Coronary artery (tissue), 2 donors: ENCODE data around the gene JMJD7.

Experiments used
- DNase-seq: peaks from one replicate; pipeline ENCODE4 v3.0.0-alpha.2; 2017; ENCODE audit warnings: low spot score
- H3K27ac ChIP-seq, 2 donors: fragments of 200-600 bp; sonication (generic); one replicate each; pipeline ENCODE4 v1.5.1; 2016 to 2019
- H3K4me3 ChIP-seq: fragments of 200-600 bp; sonication (generic); 2 replicates; pipeline ENCODE4 v1.5.1; 2016; ENCODE audit warnings: mild to moderate bottlenecking, moderate library complexity
- TF ChIP-seq, protein P1 (sequence below): fragments of 200-600 bp; sonication (generic); IDR thresholded peaks from one replicate; pipeline ENCODE4 v1.5.1; 2019; ENCODE audit warnings: antibody characterized with exemption

The JMJD7 gene

DNA sequence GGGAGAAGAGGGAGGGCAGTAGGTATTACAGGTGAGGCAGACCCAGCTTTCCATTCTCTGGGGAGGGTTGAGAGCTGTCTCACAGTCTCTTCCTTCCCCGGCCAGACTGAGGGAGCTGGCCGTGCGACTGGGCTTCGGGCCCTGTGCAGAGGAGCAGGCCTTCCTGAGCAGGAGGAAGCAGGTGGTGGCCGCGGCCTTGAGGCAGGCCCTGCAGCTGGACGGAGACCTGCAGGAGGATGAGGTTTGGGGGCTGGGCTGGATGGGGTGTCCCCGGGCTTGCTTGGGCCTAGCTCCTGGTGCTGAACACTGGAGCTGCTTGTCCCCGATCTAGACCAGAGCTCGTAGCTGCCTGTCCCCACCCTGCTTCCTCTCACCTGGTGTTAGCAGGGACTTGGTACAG, 15.7 kb downstream of the JMJD7 start:
- Histone ChIP-seq H3K27ac (no peak overlapping the region), H3K4me3 (no peak overlapping the region)
- TF ChIP-seq, protein P1, sequence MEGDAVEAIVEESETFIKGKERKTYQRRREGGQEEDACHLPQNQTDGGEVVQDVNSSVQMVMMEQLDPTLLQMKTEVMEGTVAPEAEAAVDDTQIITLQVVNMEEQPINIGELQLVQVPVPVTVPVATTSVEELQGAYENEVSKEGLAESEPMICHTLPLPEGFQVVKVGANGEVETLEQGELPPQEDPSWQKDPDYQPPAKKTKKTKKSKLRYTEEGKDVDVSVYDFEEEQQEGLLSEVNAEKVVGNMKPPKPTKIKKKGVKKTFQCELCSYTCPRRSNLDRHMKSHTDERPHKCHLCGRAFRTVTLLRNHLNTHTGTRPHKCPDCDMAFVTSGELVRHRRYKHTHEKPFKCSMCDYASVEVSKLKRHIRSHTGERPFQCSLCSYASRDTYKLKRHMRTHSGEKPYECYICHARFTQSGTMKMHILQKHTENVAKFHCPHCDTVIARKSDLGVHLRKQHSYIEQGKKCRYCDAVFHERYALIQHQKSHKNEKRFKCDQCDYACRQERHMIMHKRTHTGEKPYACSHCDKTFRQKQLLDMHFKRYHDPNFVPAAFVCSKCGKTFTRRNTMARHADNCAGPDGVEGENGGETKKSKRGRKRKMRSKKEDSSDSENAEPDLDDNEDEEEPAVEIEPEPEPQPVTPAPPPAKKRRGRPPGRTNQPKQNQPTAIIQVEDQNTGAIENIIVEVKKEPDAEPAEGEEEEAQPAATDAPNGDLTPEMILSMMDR, result no peak
- DNase-seq, result no peak

DNA sequence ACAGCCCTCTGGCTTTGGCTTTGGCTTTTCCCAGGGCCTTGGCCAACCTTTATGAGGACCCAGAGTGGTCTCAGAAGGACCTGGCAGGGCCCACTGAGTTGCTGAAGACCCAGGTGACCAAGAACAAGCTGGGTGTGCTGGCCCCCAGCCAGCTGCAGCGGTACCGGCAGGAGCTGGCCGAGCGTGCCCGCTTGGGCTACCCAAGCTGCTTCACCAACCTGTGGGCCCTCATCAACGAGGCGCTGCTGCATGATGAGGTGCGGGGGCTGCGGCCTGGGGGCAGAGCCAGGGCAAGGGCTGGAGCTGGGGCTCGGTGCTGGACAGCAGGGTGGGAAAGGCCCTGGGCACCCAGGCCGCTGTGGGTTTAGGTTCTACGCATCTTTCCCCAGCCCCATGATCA, 16.9 kb downstream of the JMJD7 start:
- Histone ChIP-seq H3K4me3 (no peak overlapping the region), H3K27ac (no peak overlapping the region)
- TF ChIP-seq, protein P1, result no peak
- DNase-seq, result no peak

DNA sequence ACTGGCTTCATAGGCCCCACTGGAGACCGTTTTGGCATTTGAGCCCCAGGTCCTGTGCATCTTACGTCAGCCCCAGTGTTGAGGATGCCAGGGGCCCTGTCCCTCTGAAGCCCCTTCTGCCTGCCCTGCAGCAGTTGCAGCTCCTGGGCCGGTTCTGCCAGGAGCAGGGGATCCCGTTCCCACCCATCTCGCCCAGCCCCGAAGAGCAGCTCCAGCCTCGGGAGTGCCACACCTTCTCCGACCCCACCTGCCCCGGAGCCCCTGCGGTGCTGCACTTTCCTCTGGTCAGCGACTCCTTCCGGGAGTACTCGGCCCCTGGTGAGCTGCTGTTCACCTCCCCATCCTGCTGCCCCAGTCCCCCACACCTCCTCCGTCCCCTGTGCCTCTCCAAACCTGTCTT, 19.3 kb downstream of the JMJD7 start:
- no peak for DNase-seq
- TF ChIP-seq, protein P1, result no peak
- no peak overlapping the region for H3K4me3 ChIP-seq
- no peak overlapping the region for H3K27ac ChIP-seq

DNA sequence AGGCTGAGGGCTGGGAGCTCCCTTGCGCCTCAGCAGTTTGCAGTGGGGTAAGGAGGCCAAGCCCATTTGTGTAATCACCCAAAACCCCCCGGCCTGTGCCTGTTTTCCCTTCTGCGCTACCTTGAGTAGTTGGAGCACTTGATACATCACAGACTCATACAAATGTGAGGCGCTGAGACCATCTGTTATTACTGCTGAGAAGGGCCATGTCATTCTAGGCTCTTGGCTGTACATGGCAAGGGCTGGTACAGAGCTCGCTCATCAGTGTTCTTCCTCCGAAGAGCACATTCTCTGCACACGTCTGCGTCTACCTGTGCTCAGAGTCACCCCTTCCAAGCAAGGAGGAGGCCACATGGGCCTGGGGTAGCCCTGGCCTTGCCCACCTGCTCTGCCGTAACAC, 20.1 kb downstream of the JMJD7 start:
- DNase-seq, result no peak
- no peak overlapping the region for H3K4me3 ChIP-seq
- TF ChIP-seq, protein P1, result no peak
- H3K27ac ChIP-seq, result no peak overlapping the region

DNA sequence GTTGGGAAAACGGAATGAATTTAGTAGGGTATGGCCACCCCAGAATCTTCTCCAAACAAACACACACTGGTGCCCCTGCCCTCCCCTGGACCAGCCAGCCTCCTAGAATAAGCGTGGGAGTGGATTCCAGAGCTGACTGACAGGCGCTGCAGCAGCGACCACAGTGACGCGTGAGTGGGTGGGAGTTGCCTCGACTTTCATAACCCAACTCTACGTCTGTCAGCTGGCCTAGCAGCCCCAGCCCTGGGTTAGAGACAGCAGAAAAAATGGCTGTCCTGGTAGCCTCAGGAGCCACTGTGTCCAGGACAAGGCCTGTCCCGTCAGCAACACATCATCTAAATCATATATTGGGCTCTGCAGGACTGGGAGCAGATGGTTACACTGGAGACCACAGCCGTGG, 20.7 kb downstream of the JMJD7 start:
- TF ChIP-seq, protein P1, result no peak
- Histone ChIP-seq H3K4me3 (no peak overlapping the region), H3K27ac (no peak overlapping the region)
- no peak for DNase-seq

DNA sequence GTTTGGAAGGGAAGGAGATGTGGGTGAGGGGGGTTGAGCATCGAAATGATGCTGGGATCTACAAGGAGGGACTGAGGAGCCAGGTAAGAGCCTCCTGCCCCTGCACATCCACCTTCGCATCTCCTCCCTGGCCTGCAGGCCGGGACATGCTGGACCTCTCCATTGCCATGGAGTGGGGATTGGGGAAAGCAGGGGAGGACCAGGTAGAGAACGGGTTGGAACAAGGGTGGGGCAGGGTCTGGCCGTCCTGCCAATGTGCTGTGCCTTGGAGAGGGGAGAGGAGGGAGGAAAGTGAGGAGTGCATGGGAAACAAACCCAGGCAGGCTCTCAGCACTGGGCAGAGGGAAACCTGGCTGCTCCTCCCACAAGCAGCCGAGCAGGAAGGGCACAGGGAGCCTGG, 21.3 kb downstream of the JMJD7 start:
- no peak overlapping the region for H3K27ac ChIP-seq
- TF ChIP-seq, protein P1, result no peak
- H3K4me3 ChIP-seq, result no peak overlapping the region
- no peak for DNase-seq

DNA sequence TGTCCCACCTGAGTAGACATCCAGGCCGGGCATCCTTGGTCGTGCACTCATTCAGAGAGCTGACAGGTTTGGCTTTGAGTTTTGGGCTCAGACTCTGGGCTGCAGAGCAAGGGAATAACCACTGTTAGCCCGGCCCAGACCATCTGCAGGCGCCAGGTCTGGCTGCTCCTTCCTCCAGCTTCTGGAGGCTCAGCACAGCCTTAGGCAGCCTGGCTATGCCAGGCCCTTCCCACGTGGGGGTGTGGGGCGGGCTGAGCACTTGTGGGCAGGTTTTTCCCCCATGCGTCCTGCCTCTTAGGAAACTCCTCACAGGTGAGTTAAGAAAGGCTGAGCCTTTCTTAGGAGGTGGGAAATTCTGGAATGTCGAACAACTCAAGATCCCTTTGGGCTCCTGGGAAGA, 22.0 kb downstream of the JMJD7 start:
- TF ChIP-seq, protein P1, result no peak
- no peak for DNase-seq
- Histone ChIP-seq H3K4me3 (no peak overlapping the region), H3K27ac (no peak overlapping the region)
